Testis (tissue), 2 donors: Measurements from ENCODE around the gene DEFB124.

Experiments
- POLR2A ChIP-seq: fragments of 450-650 bp; IDR thresholded peaks from one replicate; pipeline ENCODE4 v1.6.1; 2017; ENCODE audit warnings: antibody characterized with exemption, mild to moderate bottlenecking, moderate library complexity
- TF ChIP-seq, protein P1 (sequence below), 3 experiments: fragments of 450-650 bp in 2 of 3; fragments of 200-600 bp in 1 of 3; sonication (generic) in 1 of 3; IDR thresholded peaks; one replicate each; pipeline ENCODE4 v1.5.1; 2016 to 2019; ENCODE audit warnings: antibody characterized with exemption in 3 of 3, mild to moderate bottlenecking in 2 of 3, moderate library complexity in 1 of 3

DNA sequence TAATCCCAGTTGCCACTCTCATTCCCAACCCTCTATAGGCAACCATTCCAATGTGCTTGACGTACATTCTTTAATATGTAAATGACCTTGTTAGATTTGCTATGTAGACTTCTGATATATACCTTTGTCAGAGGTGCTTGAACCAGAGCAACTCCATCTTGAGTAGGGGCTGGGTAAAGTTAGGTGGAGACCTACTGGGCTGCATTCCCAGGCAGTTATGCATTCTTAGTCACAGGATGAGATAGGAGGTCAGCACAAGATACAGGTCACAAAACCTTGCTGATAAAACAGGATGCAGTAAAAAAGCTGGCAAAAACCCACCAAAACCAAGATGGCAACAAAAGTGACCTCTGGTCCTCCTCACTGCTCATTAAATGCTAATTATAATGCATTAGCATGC is 31.0 kb upstream of the DEFB124 start:
- TF ChIP-seq, protein P1, sequence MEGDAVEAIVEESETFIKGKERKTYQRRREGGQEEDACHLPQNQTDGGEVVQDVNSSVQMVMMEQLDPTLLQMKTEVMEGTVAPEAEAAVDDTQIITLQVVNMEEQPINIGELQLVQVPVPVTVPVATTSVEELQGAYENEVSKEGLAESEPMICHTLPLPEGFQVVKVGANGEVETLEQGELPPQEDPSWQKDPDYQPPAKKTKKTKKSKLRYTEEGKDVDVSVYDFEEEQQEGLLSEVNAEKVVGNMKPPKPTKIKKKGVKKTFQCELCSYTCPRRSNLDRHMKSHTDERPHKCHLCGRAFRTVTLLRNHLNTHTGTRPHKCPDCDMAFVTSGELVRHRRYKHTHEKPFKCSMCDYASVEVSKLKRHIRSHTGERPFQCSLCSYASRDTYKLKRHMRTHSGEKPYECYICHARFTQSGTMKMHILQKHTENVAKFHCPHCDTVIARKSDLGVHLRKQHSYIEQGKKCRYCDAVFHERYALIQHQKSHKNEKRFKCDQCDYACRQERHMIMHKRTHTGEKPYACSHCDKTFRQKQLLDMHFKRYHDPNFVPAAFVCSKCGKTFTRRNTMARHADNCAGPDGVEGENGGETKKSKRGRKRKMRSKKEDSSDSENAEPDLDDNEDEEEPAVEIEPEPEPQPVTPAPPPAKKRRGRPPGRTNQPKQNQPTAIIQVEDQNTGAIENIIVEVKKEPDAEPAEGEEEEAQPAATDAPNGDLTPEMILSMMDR (IDR thresholded peaks at IDR 0.05) = no peak
- TF ChIP-seq POLR2A = no peak
